BE2C (cell line): Measurements from ENCODE around the gene STRAP. TPM values are rescaled to one million over a fixed set of nuclear protein-coding genes. Genes with fewer than 3 reads are reported as not detected.
A peak's percentile ranks its signal among the peaks of the same experiment; 100 is the strongest.

Experiments
- DNase-seq: peaks from one replicate; pipeline ENCODE4 v3.0.0-alpha.2; 2020
- H3K27me3 ChIP-seq: fragments of 250-450 bp; sonication (Bioruptor Pico); 2 replicates; pipeline ENCODE4 v1.5.1; 2020; ENCODE audit warnings: mild to moderate bottlenecking
- H3K36me3 ChIP-seq: fragments of 250-450 bp; sonication (Bioruptor Pico); 2 replicates; pipeline ENCODE4 v1.5.1; 2020; ENCODE audit warnings: mild to moderate bottlenecking
- H3K4me1 ChIP-seq: fragments of 250-450 bp; sonication (Bioruptor Pico); 2 replicates; pipeline ENCODE4 v1.5.1; 2020
- H3K4me3 ChIP-seq: 2 replicates; pipeline ENCODE4 v1.5.1; 2011; ENCODE audit warnings: low read depth, low read length
- H3K9me3 ChIP-seq: fragments of 250-450 bp; sonication (Bioruptor Pico); 2 replicates; pipeline ENCODE4 v1.5.1; 2020
- polyA plus RNA-seq: library from polyadenylated mRNA; unstranded; fragments of >200 nt; gene quantifications from one replicate; pipeline ENCODE4 v1.2.1, GENCODE V29; 2012; ENCODE audit warnings: low read depth, missing spikeins; ENCODE audit not compliant: insufficient read length, insufficient read depth
- TF ChIP-seq, protein P1 (sequence below): IDR thresholded peaks from 2 replicates; pipeline ENCODE4 v1.5.1; 2012; ENCODE audit warnings: mild to moderate bottlenecking, low read depth, low read length

Gene STRAP, protein sequence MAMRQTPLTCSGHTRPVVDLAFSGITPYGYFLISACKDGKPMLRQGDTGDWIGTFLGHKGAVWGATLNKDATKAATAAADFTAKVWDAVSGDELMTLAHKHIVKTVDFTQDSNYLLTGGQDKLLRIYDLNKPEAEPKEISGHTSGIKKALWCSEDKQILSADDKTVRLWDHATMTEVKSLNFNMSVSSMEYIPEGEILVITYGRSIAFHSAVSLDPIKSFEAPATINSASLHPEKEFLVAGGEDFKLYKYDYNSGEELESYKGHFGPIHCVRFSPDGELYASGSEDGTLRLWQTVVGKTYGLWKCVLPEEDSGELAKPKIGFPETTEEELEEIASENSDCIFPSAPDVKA
- 201 TPM for polyA plus RNA-seq

- TF ChIP-seq, protein P1, sequence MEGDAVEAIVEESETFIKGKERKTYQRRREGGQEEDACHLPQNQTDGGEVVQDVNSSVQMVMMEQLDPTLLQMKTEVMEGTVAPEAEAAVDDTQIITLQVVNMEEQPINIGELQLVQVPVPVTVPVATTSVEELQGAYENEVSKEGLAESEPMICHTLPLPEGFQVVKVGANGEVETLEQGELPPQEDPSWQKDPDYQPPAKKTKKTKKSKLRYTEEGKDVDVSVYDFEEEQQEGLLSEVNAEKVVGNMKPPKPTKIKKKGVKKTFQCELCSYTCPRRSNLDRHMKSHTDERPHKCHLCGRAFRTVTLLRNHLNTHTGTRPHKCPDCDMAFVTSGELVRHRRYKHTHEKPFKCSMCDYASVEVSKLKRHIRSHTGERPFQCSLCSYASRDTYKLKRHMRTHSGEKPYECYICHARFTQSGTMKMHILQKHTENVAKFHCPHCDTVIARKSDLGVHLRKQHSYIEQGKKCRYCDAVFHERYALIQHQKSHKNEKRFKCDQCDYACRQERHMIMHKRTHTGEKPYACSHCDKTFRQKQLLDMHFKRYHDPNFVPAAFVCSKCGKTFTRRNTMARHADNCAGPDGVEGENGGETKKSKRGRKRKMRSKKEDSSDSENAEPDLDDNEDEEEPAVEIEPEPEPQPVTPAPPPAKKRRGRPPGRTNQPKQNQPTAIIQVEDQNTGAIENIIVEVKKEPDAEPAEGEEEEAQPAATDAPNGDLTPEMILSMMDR = no peak
- Histone ChIP-seq H3K4me1 (peaks cover 7% of the 10 kb centered on the region), H3K9me3 (no peaks in the 10 kb centered on the region), H3K27me3 (no peaks in the 10 kb centered on the region), H3K36me3 (peaks cover 10% of the 10 kb centered on the region), H3K4me3 (peak within 1 kb of the TSS; percentile 76)
- peak; percentile 96 for DNase-seq
These were observed at the start of gene STRAP for GRCh38 chr12:15882118-15882971. STRAP (plus strand) TSS chr12:15882387; CDS start chr12:15882708, 321 bp downstream.

DNA sequence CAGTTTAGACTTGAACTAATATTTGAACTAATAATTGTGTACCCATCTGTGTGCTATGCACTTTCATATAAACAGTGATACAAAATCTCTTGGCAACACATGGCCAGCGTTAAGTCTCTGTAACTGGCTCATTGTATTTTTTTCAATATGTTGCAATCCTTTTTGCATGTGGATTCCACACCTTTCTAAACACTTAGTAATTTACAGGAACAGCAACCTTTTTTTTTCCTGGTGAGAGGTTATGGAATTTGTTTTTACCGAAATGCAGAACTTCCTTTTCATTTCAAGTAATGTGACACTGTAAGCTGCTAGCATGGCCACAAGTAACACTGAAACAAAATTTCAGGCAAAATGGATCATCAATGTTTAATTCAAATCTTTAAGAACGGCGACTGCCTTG lies 47.6 kb upstream of the STRAP start:
- Histone ChIP-seq H3K4me1 (no peaks in the 10 kb centered on the region), H3K4me3 (no peak overlapping the region), H3K27me3 (peaks cover 59% of the 10 kb centered on the region), H3K36me3 (no peaks in the 10 kb centered on the region), H3K9me3 (no peaks in the 10 kb centered on the region)
- DNase-seq = no peak
- TF ChIP-seq, protein P1 = no peak

DNA sequence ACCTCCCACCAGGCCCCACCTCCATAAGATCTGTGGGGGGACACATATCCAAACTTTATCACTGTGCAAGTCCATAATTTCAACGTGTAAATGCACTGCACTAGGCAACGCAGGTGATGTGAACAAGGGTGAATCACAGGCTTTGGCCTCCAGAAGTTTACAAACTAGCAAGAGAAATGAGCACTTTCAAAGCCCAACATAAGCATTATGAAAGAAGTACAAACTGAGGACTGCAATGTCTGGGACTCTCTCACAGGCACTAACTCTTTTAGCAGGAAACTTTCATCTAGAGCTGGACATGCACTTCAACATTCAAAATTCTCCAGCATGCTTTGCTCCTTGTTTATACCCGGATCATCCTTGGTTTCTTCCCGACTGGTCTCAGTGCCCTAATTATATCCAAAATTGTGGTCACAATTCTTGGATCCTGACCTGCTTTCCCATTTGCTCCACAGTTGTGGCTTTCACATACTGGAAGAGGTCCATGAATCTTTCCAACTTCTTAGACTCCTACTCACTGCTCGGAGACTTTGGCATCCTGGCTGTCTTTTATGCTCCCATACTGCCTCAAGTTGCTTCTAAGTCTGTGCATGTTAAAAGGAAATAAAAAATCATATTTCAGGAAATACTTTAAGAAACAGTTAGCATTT lies 44.9 kb upstream of the STRAP start:
- TF ChIP-seq, protein P1 = no peak
- Histone ChIP-seq H3K36me3 (no peaks in the 10 kb centered on the region), H3K4me3 (no peak overlapping the region), H3K4me1 (no peaks in the 10 kb centered on the region), H3K9me3 (no peaks in the 10 kb centered on the region), H3K27me3 (peaks cover 68% of the 10 kb centered on the region)
- DNase-seq = no peak

- peaks cover 56% of the 10 kb centered on the region for H3K27me3 ChIP-seq
- TF ChIP-seq, protein P1 = no peak
- no peaks in the 10 kb centered on the region for H3K4me1 ChIP-seq
- no peaks in the 10 kb centered on the region for H3K9me3 ChIP-seq
- no peaks in the 10 kb centered on the region for H3K36me3 ChIP-seq
- H3K4me3 ChIP-seq = no peak overlapping the region
- DNase-seq = no peak
These were observed 43.1 kb upstream of the STRAP start for GRCh38 chr12:15839041-15839440.

GRCh38 chr12:15839682-15840081 lies 42.5 kb upstream of the STRAP start:
- Histone ChIP-seq H3K36me3 (no peaks in the 10 kb centered on the region), H3K9me3 (no peaks in the 10 kb centered on the region), H3K27me3 (peaks cover 55% of the 10 kb centered on the region), H3K4me3 (no peak overlapping the region), H3K4me1 (no peaks in the 10 kb centered on the region)
- TF ChIP-seq, protein P1 = no peak
- no peak for DNase-seq
